ENCODE data around the gene RTEL1.
"Not testable (repeated sequence)": the region's sequence is repeated elsewhere in the genome, so short reads cannot be mapped to it uniquely, and the experiment has no call there.

Gene RTEL1

GRCh38 chr20:63657937-63658748 lies at the start of gene RTEL1:
RTEL1 (plus strand) TSS chr20:63658312; CDS start chr20:63659403, 1,091 bp downstream.
- peak; percentile 63 for DNase-seq (ENCODE audit: extremely low read depth, low read depth)
- peak within 1 kb of the TSS; percentile 97 for H3K4me3 ChIP-seq (replicated peaks; ENCODE audit: low read depth, low read length)
- no peak for TF ChIP-seq CTCF (IDR thresholded peaks at IDR 0.05; ENCODE audit: low read depth, low read length, missing control alignments)

- TF ChIP-seq CTCF (IDR thresholded peaks at IDR 0.05; ENCODE audit: low read depth, low read length, missing control alignments), result no peak
- H3K4me3 ChIP-seq (replicated peaks; ENCODE audit: low read depth, low read length), result no peak overlapping the region
- DNase-seq (ENCODE audit: extremely low read depth, low read depth), result no peak
Measured at GRCh38 chr20:63610581-63611435, 47.3 kb upstream of the RTEL1 start.

GRCh38 chr20:63611646-63612045 lies 46.5 kb upstream of the RTEL1 start:
- DNase-seq (ENCODE audit: extremely low read depth, low read depth), result no peak
- TF ChIP-seq CTCF (IDR thresholded peaks at IDR 0.05; ENCODE audit: low read depth, low read length, missing control alignments), result no peak
- H3K4me3 ChIP-seq (replicated peaks; ENCODE audit: low read depth, low read length), result no peak overlapping the region

- TF ChIP-seq CTCF (IDR thresholded peaks at IDR 0.05; ENCODE audit: low read depth, low read length, missing control alignments), result no peak
- no peak overlapping the region for H3K4me3 ChIP-seq (replicated peaks; ENCODE audit: low read depth, low read length)
- no peak for DNase-seq (ENCODE audit: extremely low read depth, low read depth)
Measured at GRCh38 chr20:63612276-63612931, 45.7 kb upstream of the RTEL1 start.

GRCh38 chr20:63613863-63614594 lies 44.1 kb upstream of the RTEL1 start:
- H3K4me3 ChIP-seq (replicated peaks; ENCODE audit: low read depth, low read length); DNase-seq (ENCODE audit: extremely low read depth, low read depth): not testable (repeated sequence)
- TF ChIP-seq CTCF (IDR thresholded peaks at IDR 0.05; ENCODE audit: low read depth, low read length, missing control alignments), result peak; percentile 17

Data from HFF-Myc (cell line).